GM18868 (cell line): ENCODE data around the gene EPN3.
A peak's percentile ranks its signal among the peaks of the same experiment; 100 is the strongest.

Source experiments
- ATAC-seq: cut with Tn5 transposase; IDR thresholded peaks from one replicate; pipeline ENCODE4 v1.9.1; 2021; ENCODE audit warnings: mild to moderate bottlenecking, moderate library complexity; ENCODE audit not compliant: unreplicated experiment

Gene EPN3

GRCh38 chr17:50508573-50509460 lies 23.7 kb upstream of the EPN3 start:
- no peak for ATAC-seq

GRCh38 chr17:50511058-50511457 lies 21.5 kb upstream of the EPN3 start:
- ATAC-seq: peak; percentile 89

DNA sequence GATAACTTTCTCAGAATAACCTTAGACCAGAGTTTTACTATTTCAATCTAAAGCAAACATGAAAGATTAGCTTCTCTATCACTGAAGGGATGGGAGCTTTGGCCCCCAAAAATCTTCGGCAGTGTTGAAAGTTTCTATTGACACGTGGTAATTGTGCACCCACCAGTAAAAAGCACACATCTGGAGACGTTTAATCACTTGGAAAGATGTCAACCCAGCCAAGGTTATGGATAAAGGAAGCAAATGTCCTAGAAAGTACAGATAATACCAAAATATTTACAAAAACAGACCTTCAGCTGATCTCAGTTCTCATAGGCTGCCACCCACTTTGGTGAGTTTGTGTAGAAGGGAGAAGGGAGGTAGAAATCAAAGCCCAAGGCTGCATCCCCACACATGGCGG lies 19.0 kb upstream of the EPN3 start:
- no peak for ATAC-seq

GRCh38 chr17:50514388-50514787 lies 18.1 kb upstream of the EPN3 start:
- ATAC-seq: no peak

GRCh38 chr17:50514936-50515702 lies 17.4 kb upstream of the EPN3 start:
- ATAC-seq: no peak

DNA sequence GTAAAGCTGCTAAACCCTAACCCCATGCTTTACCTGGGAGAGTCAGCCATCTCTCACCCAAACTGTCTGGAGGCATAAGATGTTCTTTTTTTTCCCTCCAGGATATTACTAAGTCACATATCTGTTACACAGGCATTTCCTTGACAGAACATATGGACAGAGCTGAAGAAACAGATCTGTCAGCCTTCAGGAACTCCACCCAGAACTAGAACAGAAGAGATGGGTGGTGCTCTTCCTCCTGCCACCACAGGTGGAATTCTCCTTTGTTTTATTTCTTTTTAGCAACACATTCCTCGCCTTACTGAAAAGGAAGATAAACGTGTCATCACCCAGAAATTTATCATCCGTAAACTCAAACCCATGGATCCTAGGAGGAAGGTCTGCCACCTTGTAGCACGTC lies 15.5 kb upstream of the EPN3 start:
- ATAC-seq: no peak

DNA sequence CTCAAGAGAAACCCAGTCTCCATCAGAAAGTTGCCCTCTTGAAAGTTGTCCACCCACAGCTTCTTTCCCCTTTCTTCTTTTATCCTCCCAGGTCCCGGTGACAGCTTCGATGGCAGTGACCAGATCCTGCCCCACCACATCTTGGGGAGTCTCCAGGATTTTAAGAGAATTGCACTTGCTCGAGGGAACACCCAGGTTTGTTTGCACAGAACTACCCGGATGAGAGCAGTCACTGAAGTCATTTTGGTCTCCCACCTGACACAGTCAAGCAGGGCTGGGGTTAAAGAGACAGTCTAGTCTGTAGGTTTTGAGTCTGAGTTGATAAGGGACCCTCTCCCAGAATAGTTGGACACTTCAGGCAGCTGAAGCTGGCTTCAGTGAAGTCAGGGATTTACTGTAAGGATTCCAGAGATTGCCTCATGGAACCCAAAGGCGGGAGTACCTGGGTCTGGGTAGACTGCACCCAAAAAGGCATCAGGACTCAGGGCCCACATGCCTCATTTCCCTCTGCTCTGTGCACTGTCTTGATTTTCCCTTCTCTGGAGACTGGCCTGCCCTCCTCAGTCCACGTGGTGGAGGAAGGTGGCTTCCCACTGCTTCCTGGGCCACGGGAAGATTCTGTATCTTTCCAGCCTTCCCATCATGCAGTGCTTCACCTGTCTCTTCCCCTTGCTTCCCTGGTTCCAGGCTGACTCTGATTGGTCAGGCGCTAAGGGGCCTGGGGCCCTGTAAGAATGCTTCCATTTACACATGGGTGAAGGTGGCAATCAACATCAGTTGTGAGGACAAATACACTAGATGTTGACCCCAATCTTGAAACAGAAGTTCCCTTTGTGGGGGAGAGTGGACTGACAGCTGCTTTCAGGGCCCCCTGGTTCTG lies 14.8 kb upstream of the EPN3 start:
- ATAC-seq: no peak

GRCh38 chr17:50518384-50519023 lies 14.0 kb upstream of the EPN3 start:
- ATAC-seq: no peak

GRCh38 chr17:50519141-50519834 lies 13.2 kb upstream of the EPN3 start:
- no peak for ATAC-seq

GRCh38 chr17:50520483-50520882 lies 12.1 kb upstream of the EPN3 start:
- no peak for ATAC-seq

DNA sequence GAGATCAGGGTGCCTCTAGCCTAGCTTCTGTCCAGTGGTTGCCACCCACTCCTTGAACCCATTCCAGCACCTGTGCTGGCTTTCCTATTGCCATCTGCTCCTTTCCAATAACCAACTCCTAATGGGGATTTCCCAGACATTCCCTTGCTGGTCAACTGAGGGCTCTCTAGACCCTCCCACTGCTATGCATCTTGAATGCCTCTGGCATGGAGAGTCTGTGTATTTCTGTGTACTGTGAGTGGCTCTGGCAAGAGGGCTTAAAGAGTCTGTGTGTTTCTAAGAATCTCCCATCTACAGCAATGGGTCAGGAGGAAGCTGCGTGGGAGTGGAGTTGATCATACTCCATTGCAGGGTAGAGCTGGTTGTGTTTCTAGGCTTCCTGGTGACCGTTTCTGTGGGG lies 11.0 kb upstream of the EPN3 start:
- no peak for ATAC-seq

DNA sequence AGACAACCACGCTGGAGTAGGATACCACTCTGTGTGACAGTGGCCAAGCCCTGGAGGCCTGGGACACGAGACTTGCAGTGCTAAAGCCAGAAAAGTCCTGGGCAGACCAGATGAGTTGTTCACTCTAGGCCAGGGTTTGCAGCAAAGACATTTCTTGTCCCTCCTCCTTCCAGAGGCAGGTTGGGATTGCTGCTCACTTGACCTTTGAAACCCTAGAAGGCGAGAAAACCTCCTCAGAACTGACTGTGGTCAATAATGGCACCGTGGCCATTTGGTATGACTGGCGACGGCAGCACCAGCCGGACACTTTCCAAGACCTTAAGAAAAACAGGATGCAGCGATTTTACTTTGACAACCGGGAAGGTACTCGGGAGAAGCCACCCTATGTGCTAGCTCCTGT lies 9.8 kb upstream of the EPN3 start:
- ATAC-seq: no peak

- ATAC-seq: no peak
These were observed 9.3 kb upstream of the EPN3 start for GRCh38 chr17:50523208-50523607.

GRCh38 chr17:50524838-50525237 lies 7.7 kb upstream of the EPN3 start:
- ATAC-seq: no peak

- no peak for ATAC-seq
These were observed 5.3 kb upstream of the EPN3 start for GRCh38 chr17:50527155-50527762.

- no peak for ATAC-seq
These were observed 4.5 kb upstream of the EPN3 start for GRCh38 chr17:50527949-50528474.

DNA sequence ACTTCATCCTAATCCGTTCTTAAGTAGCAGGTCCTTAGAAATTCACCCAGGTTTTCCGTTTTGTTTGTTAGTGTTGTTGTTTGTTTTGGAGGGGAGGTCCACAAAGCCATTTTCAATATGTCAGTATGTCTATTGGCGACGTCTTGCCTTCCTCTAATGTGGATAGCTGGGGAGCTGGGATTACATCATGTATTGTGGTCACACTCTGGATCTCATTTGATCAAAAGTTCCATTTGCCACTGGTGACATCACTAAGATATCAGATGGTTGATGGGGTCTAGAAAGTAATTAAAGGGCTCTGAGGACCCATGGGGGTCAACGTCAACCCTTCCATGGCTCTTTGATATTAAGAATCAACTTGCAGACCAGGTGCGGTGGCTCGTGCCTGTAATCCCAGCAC lies 2.7 kb upstream of the EPN3 start:
- ATAC-seq: no peak

DNA sequence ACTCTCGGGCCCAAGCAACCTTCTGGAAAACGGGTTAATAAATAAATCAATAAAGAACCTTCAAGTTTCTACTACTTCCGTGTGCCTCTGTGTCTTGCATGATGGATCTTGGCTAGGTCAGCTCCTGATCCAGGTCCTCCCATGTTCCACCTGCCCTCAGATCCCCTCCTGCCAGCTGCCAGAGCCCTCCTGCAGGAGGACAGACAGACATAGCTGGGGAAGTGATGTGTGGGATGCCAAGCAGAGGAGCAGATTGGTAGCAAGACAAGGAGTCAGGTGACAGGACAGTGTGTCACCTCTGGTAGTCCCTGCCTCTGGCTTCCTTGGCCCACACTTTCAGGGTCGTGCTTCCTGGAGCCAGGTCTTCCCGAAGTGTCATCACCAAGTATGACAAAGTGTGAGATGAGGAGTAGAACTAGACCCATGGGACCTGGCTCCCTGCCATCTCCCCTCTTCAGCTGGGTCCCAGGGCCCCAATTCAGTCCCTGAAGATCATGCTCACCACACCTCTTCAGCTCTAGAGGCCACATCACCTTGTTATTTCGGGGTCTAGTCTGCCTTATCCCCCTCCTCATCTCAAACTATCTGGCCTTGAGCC lies 1.0 kb upstream of the EPN3 start:
- no peak for ATAC-seq

- ATAC-seq: no peak
These were observed 650 bp downstream of the EPN3 start for GRCh38 chr17:50533185-50533584.
